ENCODE results near the gene WSCD2. TPM values are rescaled to one million over a fixed set of nuclear protein-coding genes. Genes with fewer than 3 reads are reported as not detected.

The WSCD2 gene
- total and polyA plus RNA-seq, 2 of the 4 experiments (the other 2 are of a cell fraction), result not detected

- in situ Hi-C loops (cut with MboI; ENCODE audit: low sequenced_read_pairs) (no loop called here), intact Hi-C loops (cut with micrococcal nuclease) (no loop called here), dilution Hi-C loops (cut with HindIII; ENCODE audit: low sequenced_read_pairs, unreplicated experiment) (no loop called here)
- H3K4ac ChIP-seq (ENCODE audit: low read depth, low read length), result no peak overlapping the region
- H3K4me2 ChIP-seq (ENCODE audit: low read depth, low read length), result no peak overlapping the region
- H3K27me3 ChIP-seq (ENCODE audit: control insufficient read depth, insufficient read depth, low read length), result no peaks in the 10 kb centered on the region
- H3K18ac ChIP-seq (ENCODE audit: low read depth, low read length), result no peak overlapping the region
- no peak overlapping the region for H2AK5ac ChIP-seq (ENCODE audit: low read depth, low read length)
- no peak overlapping the region for H2AFZ ChIP-seq (replicated peaks; ENCODE audit: low read length, poor library complexity)
- no peak overlapping the region for H4K8ac ChIP-seq (ENCODE audit: low read depth in 2 of 2, low read length in 2 of 2)
- no peak overlapping the region for H3K56ac ChIP-seq (ENCODE audit: extremely low read depth, insufficient read depth, low read length)
- H3K9ac ChIP-seq (ENCODE audit: low read depth, low read length), result no peak overlapping the region
- H4K5ac ChIP-seq (ENCODE audit: low read depth, low read length), result no peak overlapping the region
- no peak for ATAC-seq (ENCODE audit: low read depth)
- no peak overlapping the region for H4K91ac ChIP-seq (ENCODE audit: insufficient read depth, low read depth, low read length)
- H3K14ac ChIP-seq (replicated peaks; ENCODE audit: low read depth, low read length), result no peak overlapping the region
- ChIA-PET CTCF (no interaction called here), POLR2A (ENCODE audit: unreplicated experiment) (no interaction called here)
- H2BK15ac ChIP-seq (ENCODE audit: low read depth, low read length), result no peak overlapping the region
- no peak overlapping the region for H2AK9ac ChIP-seq (replicated peaks; ENCODE audit: low read depth, low read length, poor library complexity)
- no peaks in the 10 kb centered on the region for H3K79me1 ChIP-seq (ENCODE audit: low read depth in 1 of 2, low read length in 2 of 2)
- H3K4me3 ChIP-seq (ENCODE audit: insufficient read depth, low read depth, low read length), result no peak overlapping the region
- TF ChIP-seq MXI1 (IDR thresholded peaks at IDR 0.05; ENCODE audit: borderline replicate concordance, low read depth, low read length) (no peak), RCOR1 (IDR thresholded peaks at IDR 0.05; ENCODE audit: insufficient replicate concordance, low read length) (no peak), CEBPB (IDR thresholded peaks at IDR 0.05; ENCODE audit: low read depth, low read length) (no peak), BHLHE40 (IDR thresholded peaks at IDR 0.05; ENCODE audit: low read depth, low read length) (no peak), SMC3 (IDR thresholded peaks at IDR 0.05; ENCODE audit: low read depth, low read length) (no peak), RFX5 (IDR thresholded peaks at IDR 0.05; ENCODE audit: low read depth, low read length) (no peak), POLR2A (IDR thresholded peaks at IDR 0.05; ENCODE audit: low read depth, low read length) (no peak), CHD1 (IDR thresholded peaks at IDR 0.05; ENCODE audit: low read depth, low read length) (no peak), MAZ (IDR thresholded peaks at IDR 0.05; ENCODE audit: borderline replicate concordance, low read depth, low read length) (no peak), ELK1 (IDR thresholded peaks at IDR 0.05; ENCODE audit: borderline replicate concordance, low read depth, low read length) (no peak), NFE2L2 (IDR thresholded peaks at IDR 0.05; ENCODE audit: low read depth, low read length) (no peak), FOS (IDR thresholded peaks at IDR 0.05; ENCODE audit: low read depth, low read length) (no peak)
- TF ChIP-seq, protein P1, sequence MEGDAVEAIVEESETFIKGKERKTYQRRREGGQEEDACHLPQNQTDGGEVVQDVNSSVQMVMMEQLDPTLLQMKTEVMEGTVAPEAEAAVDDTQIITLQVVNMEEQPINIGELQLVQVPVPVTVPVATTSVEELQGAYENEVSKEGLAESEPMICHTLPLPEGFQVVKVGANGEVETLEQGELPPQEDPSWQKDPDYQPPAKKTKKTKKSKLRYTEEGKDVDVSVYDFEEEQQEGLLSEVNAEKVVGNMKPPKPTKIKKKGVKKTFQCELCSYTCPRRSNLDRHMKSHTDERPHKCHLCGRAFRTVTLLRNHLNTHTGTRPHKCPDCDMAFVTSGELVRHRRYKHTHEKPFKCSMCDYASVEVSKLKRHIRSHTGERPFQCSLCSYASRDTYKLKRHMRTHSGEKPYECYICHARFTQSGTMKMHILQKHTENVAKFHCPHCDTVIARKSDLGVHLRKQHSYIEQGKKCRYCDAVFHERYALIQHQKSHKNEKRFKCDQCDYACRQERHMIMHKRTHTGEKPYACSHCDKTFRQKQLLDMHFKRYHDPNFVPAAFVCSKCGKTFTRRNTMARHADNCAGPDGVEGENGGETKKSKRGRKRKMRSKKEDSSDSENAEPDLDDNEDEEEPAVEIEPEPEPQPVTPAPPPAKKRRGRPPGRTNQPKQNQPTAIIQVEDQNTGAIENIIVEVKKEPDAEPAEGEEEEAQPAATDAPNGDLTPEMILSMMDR (conservative IDR thresholded peaks at IDR 0.05; ENCODE audit: low read depth, low read length), result no peak
- TF ChIP-seq, protein P2, sequence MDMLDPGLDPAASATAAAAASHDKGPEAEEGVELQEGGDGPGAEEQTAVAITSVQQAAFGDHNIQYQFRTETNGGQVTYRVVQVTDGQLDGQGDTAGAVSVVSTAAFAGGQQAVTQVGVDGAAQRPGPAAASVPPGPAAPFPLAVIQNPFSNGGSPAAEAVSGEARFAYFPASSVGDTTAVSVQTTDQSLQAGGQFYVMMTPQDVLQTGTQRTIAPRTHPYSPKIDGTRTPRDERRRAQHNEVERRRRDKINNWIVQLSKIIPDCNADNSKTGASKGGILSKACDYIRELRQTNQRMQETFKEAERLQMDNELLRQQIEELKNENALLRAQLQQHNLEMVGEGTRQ (IDR thresholded peaks at IDR 0.05; ENCODE audit: low read depth, low read length), result no peak
- no peaks in the 10 kb centered on the region for H3K4me1 ChIP-seq (ENCODE audit: control insufficient read depth, insufficient read depth, low read length)
- H2BK5ac ChIP-seq (ENCODE audit: low read depth, low read length, poor library complexity, severe bottlenecking), result no peak overlapping the region
- no peaks in the 10 kb centered on the region for H3K9me1 ChIP-seq (ENCODE audit: insufficient read depth, low read length)
- H3K27ac ChIP-seq (ENCODE audit: insufficient read depth, low read length), result no peak overlapping the region
- H4K20me1 ChIP-seq (ENCODE audit: insufficient read depth, low read length), result no peaks in the 10 kb centered on the region
- 80% methylated on average over 1 of the region's 2 CpGs; no CpG with 5 or more reads in 1 of the 2 experiments for WGBS, 2 experiments (ENCODE audit: extremely low coverage in 2 of 2, insufficient read length in 1 of 2)
- no peak for DNase-seq
- H3K23ac ChIP-seq (ENCODE audit: low read depth, low read length), result no peak overlapping the region
- no peak overlapping the region for H2BK20ac ChIP-seq (ENCODE audit: low read depth, low read length)
- H2BK120ac ChIP-seq (ENCODE audit: low read depth, low read length), result no peak overlapping the region
- H3K9me3 ChIP-seq (ENCODE audit: control insufficient read depth, insufficient read depth, low read length), result no peaks in the 10 kb centered on the region
- H3K36me3 ChIP-seq (ENCODE audit: control insufficient read depth, insufficient read depth, low read length), result no peaks in the 10 kb centered on the region
- no TSS peak for BruUV-seq (replicated peaks)
Measured at GRCh38 chr12:108170164-108170563, 41.1 kb downstream of the WSCD2 start.

Data from IMR-90 (cell line).